ENCODE measurements around the gene BRPF1.

GRCh38 chr3:9749296-9749644, 17.7 kb downstream of the BRPF1 start:
- TF ChIP-seq CTCF (conservative IDR thresholded peaks at IDR 0.05; ENCODE audit: low read length) (no peak), EZH2phosphoT487 (IDR thresholded peaks at IDR 0.05; ENCODE audit: borderline replicate concordance, low read depth, low read length) (no peak)
